Effector memory CD4-positive, alpha-beta T cell (primary cell): ENCODE results near the gene ARL6IP4.

Source experiments
- DNase-seq, 3 donors: peaks; one replicate each; pipeline ENCODE4 v3.0.0-alpha.2; 2020
- H3K27ac ChIP-seq: 2 replicates; pipeline ENCODE4 v1.7.0; 2013; ENCODE audit warnings: mild to moderate bottlenecking, low read length, moderate library complexity; ENCODE audit not compliant: insufficient read depth, poor library complexity, severe bottlenecking
- H3K27me3 ChIP-seq: replicated peaks from 2 replicates; pipeline ENCODE4 v1.7.0; 2013; ENCODE audit warnings: mild to moderate bottlenecking, low read length; ENCODE audit not compliant: insufficient read depth, control insufficient read depth, poor library complexity, severe bottlenecking
- H3K36me3 ChIP-seq: 2 replicates; pipeline ENCODE4 v1.7.0; 2013; ENCODE audit warnings: mild to moderate bottlenecking, low read length, moderate library complexity; ENCODE audit not compliant: control insufficient read depth, insufficient read depth
- H3K4me1 ChIP-seq: 2 replicates; pipeline ENCODE4 v1.7.0; 2013; ENCODE audit warnings: low read length, mild to moderate bottlenecking; ENCODE audit not compliant: control insufficient read depth, insufficient read depth, poor library complexity, severe bottlenecking
- H3K4me3 ChIP-seq: 2 replicates; pipeline ENCODE4 v1.7.0; 2013; ENCODE audit warnings: low read length, low read depth, mild to moderate bottlenecking; ENCODE audit not compliant: insufficient read depth, poor library complexity, severe bottlenecking
- H3K9me3 ChIP-seq: 2 replicates; pipeline ENCODE4 v1.7.0; 2013; ENCODE audit warnings: mild to moderate bottlenecking, low read length, moderate library complexity; ENCODE audit not compliant: control insufficient read depth

Gene ARL6IP4

GRCh38 chr12:122944605-122945592 is 35.6 kb upstream of the ARL6IP4 start:
- Histone ChIP-seq H3K27ac (no peak overlapping the region), H3K4me3 (no peak overlapping the region), H3K36me3 (no peaks in the 10 kb centered on the region), H3K9me3 (no peaks in the 10 kb centered on the region), H3K4me1 (peaks cover 6% of the 10 kb centered on the region), H3K27me3 (no peaks in the 10 kb centered on the region)
- DNase-seq = no peak

GRCh38 chr12:122946690-122947341 is 33.7 kb upstream of the ARL6IP4 start:
- Histone ChIP-seq H3K4me3 (no peak overlapping the region), H3K9me3 (no peaks in the 10 kb centered on the region), H3K4me1 (peaks cover 6% of the 10 kb centered on the region), H3K27me3 (no peaks in the 10 kb centered on the region), H3K36me3 (no peaks in the 10 kb centered on the region), H3K27ac (no peak overlapping the region)
- DNase-seq = peak; percentile 21 to 54 (median 49)

- Histone ChIP-seq H3K27me3 (no peaks in the 10 kb centered on the region), H3K4me3 (no peak overlapping the region), H3K9me3 (no peaks in the 10 kb centered on the region), H3K4me1 (peaks cover 6% of the 10 kb centered on the region), H3K27ac (no peak overlapping the region), H3K36me3 (no peaks in the 10 kb centered on the region)
- no peak for DNase-seq
Measured at GRCh38 chr12:122947352-122947792, 33.1 kb upstream of the ARL6IP4 start.

- Histone ChIP-seq H3K4me1 (peaks cover 6% of the 10 kb centered on the region), H3K4me3 (no peak overlapping the region), H3K9me3 (no peaks in the 10 kb centered on the region), H3K36me3 (no peaks in the 10 kb centered on the region), H3K27ac (no peak overlapping the region), H3K27me3 (no peaks in the 10 kb centered on the region)
- DNase-seq = no peak
Measured at GRCh38 chr12:122948605-122949004, 31.9 kb upstream of the ARL6IP4 start.

- no peak overlapping the region for H3K27ac ChIP-seq
- H3K27me3 ChIP-seq = no peaks in the 10 kb centered on the region
- no peak for DNase-seq
- H3K36me3 ChIP-seq = no peaks in the 10 kb centered on the region
- H3K9me3 ChIP-seq = no peaks in the 10 kb centered on the region
- H3K4me1 ChIP-seq = peaks cover 6% of the 10 kb centered on the region
- no peak overlapping the region for H3K4me3 ChIP-seq
Measured at GRCh38 chr12:122949405-122949804, 31.1 kb upstream of the ARL6IP4 start.

GRCh38 chr12:122949816-122950675 is 30.4 kb upstream of the ARL6IP4 start:
- Histone ChIP-seq H3K27me3 (no peaks in the 10 kb centered on the region), H3K4me3 (no peak overlapping the region), H3K36me3 (no peaks in the 10 kb centered on the region), H3K27ac (no peak overlapping the region), H3K4me1 (peaks cover 6% of the 10 kb centered on the region), H3K9me3 (no peaks in the 10 kb centered on the region)
- DNase-seq = no peak

GRCh38 chr12:122951406-122951805 is 29.1 kb upstream of the ARL6IP4 start:
- Histone ChIP-seq H3K4me1 (peaks cover 6% of the 10 kb centered on the region), H3K4me3 (no peak overlapping the region)
- no peak for DNase-seq

GRCh38 chr12:122951979-122952892 is 28.2 kb upstream of the ARL6IP4 start:
- no peak overlapping the region for H3K4me3 ChIP-seq
- H3K27me3 ChIP-seq = no peaks in the 10 kb centered on the region
- H3K27ac ChIP-seq = no peak overlapping the region

More at GRCh38 chr12:122951406-122951805, 29.1 kb upstream of the ARL6IP4 start:
- no peak overlapping the region for H3K27ac ChIP-seq
- no peaks in the 10 kb centered on the region for H3K27me3 ChIP-seq
- H3K36me3 ChIP-seq = no peaks in the 10 kb centered on the region
- H3K9me3 ChIP-seq = no peaks in the 10 kb centered on the region

GRCh38 chr12:122955156-122955555 is 25.3 kb upstream of the ARL6IP4 start:
- Histone ChIP-seq H3K4me1 (no peaks in the 10 kb centered on the region), H3K27me3 (no peaks in the 10 kb centered on the region), H3K36me3 (no peaks in the 10 kb centered on the region)

More at GRCh38 chr12:122951979-122952892, 28.2 kb upstream of the ARL6IP4 start:
- DNase-seq = peak; percentile 48 to 56 (median 50)
- Histone ChIP-seq H3K9me3 (no peaks in the 10 kb centered on the region), H3K36me3 (no peaks in the 10 kb centered on the region), H3K4me1 (peaks cover 3% of the 10 kb centered on the region)

More at GRCh38 chr12:122955156-122955555, 25.3 kb upstream of the ARL6IP4 start:
- Histone ChIP-seq H3K4me3 (no peak overlapping the region), H3K9me3 (no peaks in the 10 kb centered on the region), H3K27ac (no peak overlapping the region)
- DNase-seq = no peak
